ENCODE results near the gene MAP6.
"Not testable (repeated sequence)": the region's sequence is repeated elsewhere in the genome, so short reads cannot be mapped to it uniquely, and the experiment has no call there.

Gene MAP6

DNA sequence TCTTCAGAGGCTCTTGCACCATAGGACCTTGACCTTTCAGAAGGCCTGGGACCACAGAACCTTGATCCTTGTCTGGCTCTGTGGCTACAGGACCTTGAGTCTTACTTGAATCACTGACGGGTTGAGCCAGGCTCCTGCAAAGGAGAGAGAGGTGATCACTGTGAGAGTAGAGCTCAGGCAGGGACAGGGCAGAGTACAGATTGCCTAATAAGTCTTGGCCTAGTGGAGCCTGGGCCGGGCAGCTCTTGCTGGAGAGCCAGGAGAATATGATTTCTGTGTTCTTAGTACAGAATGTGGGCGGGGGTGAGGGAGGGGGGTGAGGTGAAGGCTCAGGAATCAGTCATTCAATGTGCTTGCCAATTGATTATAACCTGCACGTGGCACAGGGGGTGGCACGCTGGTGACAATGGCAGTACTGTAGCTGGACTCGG, 80.8 kb downstream of the MAP6 start:
- no peak for DNase-seq

DNA sequence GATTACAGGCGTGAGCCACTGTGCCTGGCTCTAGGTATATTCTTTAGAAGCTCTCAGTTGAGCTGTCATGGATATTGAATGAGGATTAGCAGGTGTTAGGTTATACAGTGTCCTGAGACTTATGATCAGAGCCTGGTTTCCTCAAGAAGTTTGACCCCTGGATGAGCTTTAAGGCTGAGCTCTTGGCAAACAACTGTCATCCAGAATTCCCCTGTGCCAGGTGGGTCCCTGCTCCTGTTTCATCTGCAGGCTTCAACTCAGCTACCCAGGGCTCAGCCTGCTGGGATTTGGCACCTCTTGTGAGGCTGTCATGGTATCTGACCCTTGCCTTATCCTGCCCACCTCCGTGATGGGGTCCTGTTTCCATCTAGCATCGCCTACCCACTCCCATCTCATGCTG, 82.4 kb downstream of the MAP6 start:
- no peak for DNase-seq

- DNase-seq = no peak
These were observed 83.6 kb downstream of the MAP6 start for GRCh38 chr11:75585293-75585670.

DNA sequence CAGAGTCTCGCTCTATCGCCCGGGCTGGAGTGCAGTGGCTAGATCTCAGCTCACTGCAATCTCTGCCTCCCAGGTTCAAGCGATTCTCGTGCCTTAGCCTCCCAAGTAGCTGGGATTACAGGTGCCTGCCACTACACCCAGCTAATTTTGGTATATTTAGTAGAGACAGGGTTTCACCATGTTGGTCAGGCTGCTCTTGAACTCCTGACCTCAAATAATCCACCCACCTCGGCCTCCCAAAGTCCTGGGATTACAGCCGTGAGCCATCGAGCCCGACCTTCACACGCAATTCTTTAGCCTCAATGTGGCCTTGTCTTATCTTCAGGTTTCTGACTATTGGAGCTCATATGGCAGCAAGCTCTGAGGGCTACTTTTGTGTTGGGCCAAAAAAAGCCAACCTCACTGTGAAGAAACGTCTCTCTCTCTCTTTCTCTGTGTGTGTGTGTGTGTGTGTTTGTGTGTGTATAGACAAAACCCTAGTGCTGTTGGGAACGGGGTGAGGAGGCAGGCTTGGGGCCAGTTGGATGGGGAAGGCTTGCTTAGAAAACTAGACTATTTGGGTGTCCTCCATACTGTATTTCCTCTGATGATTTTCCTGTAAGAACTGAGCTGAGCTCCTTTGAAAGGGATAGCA, 84.1 kb downstream of the MAP6 start:
- DNase-seq = not testable (repeated sequence)

GRCh38 chr11:75583718-75584658, 84.8 kb downstream of the MAP6 start:
- DNase-seq = peak; percentile 65

- DNase-seq = peak; percentile 68
These were observed 85.7 kb downstream of the MAP6 start for GRCh38 chr11:75582895-75583717.

DNA sequence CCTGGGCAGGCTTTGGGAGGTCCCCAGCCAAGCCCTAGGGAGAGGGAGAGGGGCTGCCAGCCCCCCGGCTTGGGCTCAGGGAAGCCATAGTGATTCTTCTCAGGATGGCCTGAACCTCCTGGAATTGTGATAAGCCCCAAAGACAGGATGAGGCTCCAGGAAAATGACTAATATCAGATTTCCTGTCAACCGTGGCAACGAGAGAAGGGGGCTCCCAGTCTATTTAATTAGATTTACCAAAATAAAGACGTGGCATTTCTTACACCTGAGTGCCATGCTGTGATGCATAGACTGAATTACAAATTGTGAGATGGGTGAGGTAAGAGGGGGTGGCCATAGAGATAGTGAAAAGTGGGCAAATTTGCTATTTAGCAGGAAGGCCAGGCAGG, 86.3 kb downstream of the MAP6 start:
- no peak for DNase-seq

GRCh38 chr11:75579841-75580240, 89.0 kb downstream of the MAP6 start:
- DNase-seq = no peak

DNA sequence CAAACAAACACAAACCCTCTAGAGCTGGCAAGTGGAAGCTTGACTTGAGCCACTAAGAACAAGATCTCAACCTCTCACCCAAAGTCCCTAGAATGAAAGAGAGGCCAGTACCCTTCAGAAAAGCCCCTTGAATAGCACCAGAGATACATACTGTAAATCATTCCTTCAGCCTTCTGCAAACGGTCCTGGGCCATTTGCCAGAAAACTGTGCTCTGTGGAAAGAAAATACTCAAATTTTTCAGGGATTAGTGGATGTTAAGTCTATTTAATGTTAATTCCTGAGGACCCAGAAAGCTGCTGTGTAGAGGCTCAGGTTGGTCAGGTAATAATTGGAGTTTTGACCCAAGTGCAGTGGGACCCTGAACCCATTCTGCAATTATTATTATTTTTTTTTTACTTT, 89.9 kb downstream of the MAP6 start:
- no peak for DNase-seq

- no peak for DNase-seq
These were observed 91.6 kb downstream of the MAP6 start for GRCh38 chr11:75577207-75577606.

- DNase-seq = no peak
These were observed 92.3 kb downstream of the MAP6 start for GRCh38 chr11:75576499-75576918.

DNA sequence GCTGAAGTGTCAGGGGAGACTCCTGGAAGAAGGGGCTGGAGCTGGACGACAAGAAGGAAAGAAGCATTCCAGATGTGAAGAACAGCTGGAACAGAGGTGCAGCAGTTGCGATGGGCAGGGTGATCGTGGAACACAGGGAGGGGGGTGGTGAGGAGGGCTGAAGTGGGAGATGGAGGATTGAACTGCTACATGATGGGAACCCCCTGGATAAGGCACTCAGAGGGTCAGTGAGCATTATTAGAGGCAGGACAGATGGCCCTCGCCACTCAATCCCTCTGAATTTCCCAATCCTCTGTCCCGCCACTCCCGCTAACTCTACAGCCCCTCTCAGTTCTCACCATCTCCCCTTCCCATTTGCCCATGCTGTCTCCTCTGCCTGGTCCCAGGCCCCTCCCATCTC, 92.8 kb downstream of the MAP6 start:
- no peak for DNase-seq

DNA sequence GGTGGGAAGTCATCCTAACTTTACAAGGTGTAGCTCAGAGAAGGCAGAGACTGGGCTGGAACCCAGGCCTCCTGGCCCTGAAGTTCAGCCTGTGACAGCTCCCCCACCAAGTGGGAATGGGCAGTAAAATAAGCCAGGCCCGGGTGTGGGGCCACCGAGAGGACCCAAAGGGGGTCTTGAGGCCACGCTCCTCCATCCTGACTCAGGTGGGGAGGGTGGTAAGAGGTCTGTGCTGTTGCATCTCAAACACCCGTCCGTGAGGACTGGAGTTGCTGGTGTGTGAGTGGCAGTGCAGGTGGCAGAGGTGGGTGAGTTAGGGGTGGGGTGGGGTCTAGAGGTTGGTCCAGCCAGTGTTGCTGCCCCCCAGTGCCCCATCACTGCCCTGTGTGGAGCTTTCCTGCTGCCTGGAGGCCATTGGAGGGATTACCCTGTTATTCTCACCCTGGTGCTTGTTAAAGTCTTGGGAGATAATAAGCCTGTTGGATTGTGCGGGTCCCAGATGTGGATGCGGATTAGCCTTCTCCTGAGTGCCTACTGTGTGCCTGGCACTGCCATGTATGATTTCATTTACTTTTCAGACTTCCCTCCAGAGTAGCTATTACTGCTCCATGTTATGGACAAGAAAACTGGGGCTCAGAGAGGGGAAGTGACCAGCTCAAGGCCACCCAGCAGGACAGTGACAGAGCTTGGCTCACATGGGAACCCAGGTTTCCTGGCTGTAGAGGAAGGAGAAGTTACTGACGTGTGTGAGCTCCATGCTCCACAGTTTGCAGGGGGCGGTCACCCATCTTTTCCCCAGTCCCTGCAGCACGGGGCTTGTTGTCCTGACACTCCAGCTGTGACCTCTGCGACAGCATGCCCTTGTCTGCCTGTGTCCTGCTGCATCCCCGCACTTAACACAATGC, 93.9 kb downstream of the MAP6 start:
- no peak for DNase-seq

- no peak for DNase-seq
These were observed 96.1 kb downstream of the MAP6 start for GRCh38 chr11:75572744-75573143.

DNA sequence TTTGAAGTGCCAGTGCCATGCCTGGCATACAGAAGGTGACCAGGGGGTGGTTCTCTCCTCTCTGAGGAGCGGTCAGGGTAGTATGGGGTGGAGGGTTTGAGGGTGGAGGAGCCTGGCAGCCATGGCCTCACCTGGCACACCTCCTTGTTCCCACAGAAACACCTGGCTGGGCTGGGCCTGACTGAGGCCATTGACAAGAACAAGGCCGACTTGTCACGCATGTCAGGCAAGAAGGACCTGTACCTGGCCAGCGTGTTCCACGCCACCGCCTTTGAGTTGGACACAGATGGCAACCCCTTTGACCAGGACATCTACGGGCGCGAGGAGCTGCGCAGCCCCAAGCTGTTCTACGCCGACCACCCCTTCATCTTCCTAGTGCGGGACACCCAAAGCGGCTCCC, 97.2 kb downstream of the MAP6 start:
- DNase-seq = no peak

DNA sequence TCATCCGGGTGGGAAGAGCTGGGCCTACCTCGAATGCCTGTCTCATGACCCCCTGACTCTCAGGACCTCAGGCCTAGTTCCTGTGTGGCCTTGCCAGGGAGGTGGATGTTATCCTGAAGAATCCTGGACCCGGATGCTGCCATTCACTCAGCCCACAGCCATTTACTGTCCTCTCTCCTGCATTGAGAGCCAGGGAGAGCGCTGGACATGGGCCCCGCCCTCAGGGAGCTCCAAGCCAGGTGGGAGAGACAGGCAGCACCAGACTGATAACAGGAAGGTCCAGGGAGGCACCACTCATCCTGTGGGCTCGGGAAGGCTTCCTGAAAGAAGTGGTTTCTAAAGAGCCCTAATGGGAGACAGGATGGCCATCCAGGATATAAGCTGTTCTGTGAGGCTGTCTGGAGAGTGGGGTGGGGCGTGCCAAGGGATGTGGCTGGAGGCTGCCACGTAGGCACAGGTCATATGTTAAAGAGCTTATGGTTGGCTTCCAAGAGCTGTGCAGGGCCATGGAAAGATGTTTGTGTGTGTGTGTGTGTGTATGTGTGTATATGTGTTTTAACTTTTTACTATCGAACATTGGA, 98.2 kb downstream of the MAP6 start:
- DNase-seq = no peak

DNA sequence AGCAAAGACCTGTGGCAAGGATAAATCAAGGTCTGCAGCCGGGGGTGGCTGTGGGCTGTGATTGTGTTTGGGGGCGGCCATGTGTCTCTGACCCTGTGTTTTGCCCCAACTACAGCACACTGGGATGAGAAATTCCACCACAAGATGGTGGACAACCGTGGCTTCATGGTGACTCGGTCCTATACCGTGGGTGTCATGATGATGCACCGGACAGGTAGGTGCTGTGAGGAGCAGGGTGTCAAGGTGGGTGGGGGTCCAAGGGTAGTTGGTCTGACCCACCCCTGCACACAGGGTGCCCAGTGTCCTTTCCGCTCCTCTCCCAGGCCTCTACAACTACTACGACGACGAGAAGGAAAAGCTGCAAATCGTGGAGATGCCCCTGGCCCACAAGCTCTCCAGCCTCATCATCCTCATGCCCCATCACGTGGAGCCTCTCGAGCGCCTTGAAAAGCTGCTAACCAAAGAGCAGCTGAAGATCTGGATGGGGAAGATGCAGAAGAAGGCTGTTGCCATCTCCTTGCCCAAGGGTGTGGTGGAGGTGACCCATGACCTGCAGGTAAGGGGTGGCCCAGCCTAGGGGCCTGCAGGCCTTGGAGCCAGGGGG, 100.1 kb downstream of the MAP6 start:
- no peak for DNase-seq

- DNase-seq = no peak
These were observed 100.9 kb downstream of the MAP6 start for GRCh38 chr11:75567971-75568370.

DNA sequence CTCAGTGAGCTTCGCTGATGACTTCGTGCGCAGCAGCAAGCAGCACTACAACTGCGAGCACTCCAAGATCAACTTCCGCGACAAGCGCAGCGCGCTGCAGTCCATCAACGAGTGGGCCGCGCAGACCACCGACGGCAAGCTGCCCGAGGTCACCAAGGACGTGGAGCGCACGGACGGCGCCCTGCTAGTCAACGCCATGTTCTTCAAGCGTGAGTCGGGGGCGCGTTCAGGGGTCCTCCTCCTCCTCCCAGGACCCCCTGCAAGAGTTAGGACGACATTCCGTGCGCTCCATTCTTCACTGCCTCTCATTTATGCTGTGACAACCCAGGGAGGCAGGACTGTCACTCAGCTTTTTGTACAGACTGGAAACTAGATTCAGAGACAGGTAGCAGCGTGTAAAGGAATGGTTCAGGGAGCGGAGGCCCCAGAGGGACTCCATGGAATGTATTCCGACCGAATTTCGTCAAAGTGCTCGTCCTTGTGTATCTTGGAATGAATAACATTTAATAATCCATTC, 102.0 kb downstream of the MAP6 start:
- DNase-seq = no peak

GRCh38 chr11:75565916-75566762, 102.7 kb downstream of the MAP6 start:
- DNase-seq = no peak
